ENCODE measurements around the gene MRPL37. TPM values are rescaled to one million over a fixed set of nuclear protein-coding genes. Genes with fewer than 3 reads are reported as not detected.

Gene MRPL37
- total RNA-seq, 1 donor from 2014 or later = 158 TPM

DNA sequence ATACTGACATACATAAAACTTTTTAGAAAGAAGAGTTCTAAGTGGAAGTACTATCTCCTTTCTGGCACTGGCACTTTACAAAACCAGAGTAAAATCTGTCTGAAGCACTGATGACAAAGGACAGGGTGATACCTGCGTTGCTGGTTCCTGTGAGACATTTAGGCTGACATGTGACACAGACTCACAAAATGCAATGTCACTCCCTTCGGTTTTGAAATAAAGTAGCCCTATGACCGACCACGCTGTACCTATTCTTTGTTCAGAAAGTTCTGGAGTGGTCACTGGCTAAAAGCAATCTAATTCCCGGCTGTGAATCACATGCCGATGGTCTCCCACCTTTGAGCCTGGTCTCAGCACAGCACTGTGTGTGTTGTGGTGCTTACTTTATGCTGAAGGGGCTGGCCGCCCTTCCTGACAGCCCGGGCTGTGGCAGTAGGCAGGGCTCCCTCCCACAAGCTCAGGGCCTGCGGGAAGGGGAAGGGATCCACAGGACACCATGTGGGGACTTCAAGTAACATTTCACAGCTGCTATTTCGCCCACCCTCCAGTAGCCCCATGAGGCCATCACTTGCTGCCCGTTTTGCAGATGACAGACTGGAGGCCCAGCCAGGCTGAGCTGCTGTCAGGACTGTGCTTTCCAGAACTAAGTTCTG, 48.0 kb downstream of the MRPL37 start:
- DNase-seq = no peak
- intact Hi-C loops (cut with micrococcal nuclease) = no loop called here
- Mint-ChIP-seq H3K4me3 (no peak overlapping the region), H3K4me1 (peaks cover 6% of the 10 kb centered on the region), H3K9me3 (no peaks in the 10 kb centered on the region), H3K27ac (no peak overlapping the region), H3K27me3 (no peaks in the 10 kb centered on the region), H3K36me3 (ENCODE audit: low read depth) (peaks cover 24% of the 10 kb centered on the region)

DNA sequence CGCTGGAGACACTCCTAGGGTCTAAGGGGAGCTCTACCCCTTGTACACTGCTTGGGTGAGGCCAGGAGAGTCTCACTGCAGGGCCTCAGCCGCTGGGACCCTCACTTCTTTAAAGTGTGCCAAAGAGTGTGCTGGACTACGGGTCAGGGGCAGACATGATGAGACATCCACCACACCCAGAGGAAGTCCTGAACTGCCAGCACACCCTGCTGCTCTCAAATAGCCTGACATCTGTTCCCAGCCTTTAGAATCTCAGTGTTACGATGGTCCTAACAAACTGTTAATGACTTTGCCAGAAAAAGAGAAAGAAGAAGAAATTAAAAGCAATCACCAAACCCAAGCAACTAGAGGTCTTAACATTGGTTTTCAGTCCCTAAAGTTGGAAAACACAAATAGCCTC, 49.0 kb downstream of the MRPL37 start:
- Mint-ChIP-seq H3K36me3 (ENCODE audit: low read depth) (peaks cover 19% of the 10 kb centered on the region), H3K4me3 (no peak overlapping the region), H3K27me3 (no peaks in the 10 kb centered on the region), H3K27ac (peak overlapping the region; percentile 45), H3K4me1 (peaks cover 6% of the 10 kb centered on the region), H3K9me3 (no peaks in the 10 kb centered on the region)
- DNase-seq = no peak
- intact Hi-C loops (cut with micrococcal nuclease) = no loop called here

DNA sequence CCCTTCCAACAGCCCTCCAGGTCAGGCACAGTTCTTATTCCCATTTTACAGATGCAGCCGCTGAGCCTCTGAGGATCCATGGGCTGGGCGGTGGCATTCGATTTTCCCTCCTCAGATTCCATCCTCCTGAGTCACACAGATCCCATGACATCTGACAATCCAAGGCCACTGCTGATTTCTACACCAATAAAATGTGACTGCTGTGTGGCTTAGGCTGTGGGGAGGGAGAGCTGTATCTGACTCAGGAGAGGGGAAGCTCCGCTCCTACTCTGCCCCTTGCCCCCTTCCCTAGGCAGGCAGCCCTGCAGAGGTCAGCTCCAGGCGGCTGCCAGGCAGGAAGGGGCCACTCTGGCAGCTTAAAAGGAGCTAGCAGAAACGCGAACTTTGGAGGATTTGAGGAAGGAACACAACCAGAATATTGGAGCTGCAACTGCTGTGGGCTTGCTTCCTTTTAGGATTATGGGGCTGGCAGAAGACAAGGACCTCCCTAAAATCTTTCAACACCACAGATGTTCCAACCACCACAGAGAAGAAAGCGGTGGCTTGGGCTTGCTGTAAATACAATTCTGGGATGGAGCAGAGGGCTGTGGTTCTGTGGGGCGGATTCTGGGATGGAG, 50.0 kb downstream of the MRPL37 start:
- no peak for DNase-seq
- H3K9me3 Mint-ChIP-seq = no peaks in the 10 kb centered on the region
- H3K4me3 Mint-ChIP-seq = no peak overlapping the region
- intact Hi-C loops (cut with micrococcal nuclease) = no loop called here
- H3K27ac Mint-ChIP-seq = peak overlapping the region; percentile 17
- peaks cover 6% of the 10 kb centered on the region for H3K4me1 Mint-ChIP-seq
- no peaks in the 10 kb centered on the region for H3K27me3 Mint-ChIP-seq
- peaks cover 14% of the 10 kb centered on the region for H3K36me3 Mint-ChIP-seq (ENCODE audit: low read depth)

DNA sequence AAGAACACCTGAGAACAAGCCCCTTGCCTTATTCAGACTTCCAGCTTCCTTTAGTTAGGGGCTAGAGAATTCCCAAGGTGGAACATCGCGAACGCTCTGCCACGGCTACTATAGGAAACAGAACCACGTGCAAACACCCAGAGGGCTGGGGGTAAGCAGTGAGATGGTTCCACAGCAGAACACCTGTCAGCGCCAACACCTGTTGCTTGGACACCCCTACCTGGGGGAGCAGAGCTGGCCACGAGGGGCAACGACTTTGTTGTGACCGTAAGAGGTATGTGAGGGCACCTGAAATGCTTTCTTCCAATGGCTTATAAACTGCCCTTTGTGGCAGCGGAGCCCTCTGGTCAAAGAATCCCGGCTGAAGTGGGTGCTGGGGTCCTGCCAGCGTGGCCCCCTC, 50.7 kb downstream of the MRPL37 start:
- H3K27ac Mint-ChIP-seq = no peak overlapping the region
- H3K27me3 Mint-ChIP-seq = no peaks in the 10 kb centered on the region
- no peak for DNase-seq
- H3K4me1 Mint-ChIP-seq = peaks cover 6% of the 10 kb centered on the region
- no peaks in the 10 kb centered on the region for H3K9me3 Mint-ChIP-seq
- intact Hi-C loops (cut with micrococcal nuclease) = no loop called here
- H3K36me3 Mint-ChIP-seq (ENCODE audit: low read depth) = peaks cover 14% of the 10 kb centered on the region
- no peak overlapping the region for H3K4me3 Mint-ChIP-seq

DNA sequence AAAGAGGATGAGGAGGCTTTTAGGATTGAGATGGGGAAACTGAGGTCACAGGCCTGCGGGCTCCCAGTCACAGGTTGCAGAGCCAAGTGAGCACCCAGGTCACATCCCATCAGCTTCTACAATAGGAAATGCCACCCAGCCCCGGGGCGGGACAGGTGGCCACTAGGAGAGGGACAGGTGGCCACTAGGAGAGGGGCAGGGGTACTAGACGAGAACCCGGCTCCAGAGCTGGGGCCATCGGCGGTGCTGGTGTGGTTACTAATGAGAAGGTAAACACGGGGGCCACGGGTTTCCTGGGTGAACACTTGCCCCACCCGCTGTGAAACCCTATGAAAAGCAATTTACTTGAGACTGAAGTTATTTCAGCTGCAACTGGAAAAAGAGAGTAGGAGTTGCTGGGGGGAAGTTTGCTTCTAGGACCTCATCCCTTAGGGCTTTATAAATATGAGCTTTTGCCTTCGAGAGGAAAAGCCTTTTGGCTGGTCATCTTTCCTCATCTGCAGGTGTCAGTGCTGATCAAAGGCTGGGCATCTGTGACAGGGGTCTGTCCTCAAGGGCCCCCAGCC, 52.5 kb downstream of the MRPL37 start:
- H3K27ac Mint-ChIP-seq = peak overlapping the region; percentile 56
- intact Hi-C loops (cut with micrococcal nuclease) = no loop called here
- H3K27me3 Mint-ChIP-seq = no peaks in the 10 kb centered on the region

DNA sequence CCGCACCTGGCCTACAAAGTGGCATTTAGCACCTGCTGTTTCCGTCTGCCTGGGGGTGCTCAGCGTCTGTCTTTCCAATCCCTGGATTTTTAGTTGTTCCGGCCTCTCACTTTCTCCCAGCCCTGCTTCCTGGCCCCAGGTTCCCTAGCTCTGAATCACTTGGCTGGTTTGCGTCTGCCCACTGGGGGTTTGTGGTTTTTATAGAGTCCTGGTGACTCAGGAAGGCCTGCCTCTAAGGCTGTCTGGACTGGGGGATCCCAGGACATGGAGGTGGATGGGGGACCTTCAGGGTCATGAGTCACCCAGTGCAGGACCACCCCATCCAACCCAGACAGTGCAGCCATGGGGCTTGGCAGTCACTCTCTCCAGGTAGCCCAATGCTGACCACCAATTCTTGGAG, 53.5 kb downstream of the MRPL37 start:
- Mint-ChIP-seq H3K27me3 (no peaks in the 10 kb centered on the region), H3K4me1 (peaks cover 10% of the 10 kb centered on the region), H3K27ac (no peak overlapping the region), H3K36me3 (ENCODE audit: low read depth) (peaks cover 24% of the 10 kb centered on the region), H3K9me3 (no peaks in the 10 kb centered on the region), H3K4me3 (no peak overlapping the region)
- intact Hi-C loops (cut with micrococcal nuclease) = no loop called here
- DNase-seq = no peak

More for the DNA sequence above, 52.5 kb downstream of the MRPL37 start:
- DNase-seq = no peak
- Mint-ChIP-seq H3K36me3 (ENCODE audit: low read depth) (peaks cover 20% of the 10 kb centered on the region), H3K4me1 (peaks cover 8% of the 10 kb centered on the region), H3K4me3 (no peak overlapping the region), H3K9me3 (no peaks in the 10 kb centered on the region)

DNA sequence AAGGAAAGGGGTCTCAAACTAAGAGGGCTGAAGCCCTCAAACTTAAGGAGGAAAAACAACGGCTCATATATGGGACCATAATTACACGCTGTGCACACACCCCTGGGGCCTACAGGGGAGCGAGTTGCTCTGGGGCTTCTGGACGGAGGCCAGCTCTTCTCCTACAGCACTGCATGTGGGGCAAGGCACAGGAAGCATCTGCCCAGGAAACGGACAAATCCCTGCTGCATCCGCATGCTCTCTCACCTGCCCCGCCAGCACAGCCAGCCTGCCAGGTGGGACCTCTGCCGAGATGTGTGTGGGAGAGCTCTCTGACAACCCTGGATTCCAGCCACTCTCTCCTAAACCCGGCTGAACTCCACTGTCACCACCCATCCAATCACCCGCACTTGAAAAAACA, 54.1 kb downstream of the MRPL37 start:
- peaks cover 10% of the 10 kb centered on the region for H3K4me1 Mint-ChIP-seq
- no peak for DNase-seq
- intact Hi-C loops (cut with micrococcal nuclease) = no loop called here
- no peak overlapping the region for H3K4me3 Mint-ChIP-seq
- H3K9me3 Mint-ChIP-seq = no peaks in the 10 kb centered on the region
- H3K27ac Mint-ChIP-seq = peak overlapping the region; percentile 29
- H3K36me3 Mint-ChIP-seq (ENCODE audit: low read depth) = peaks cover 22% of the 10 kb centered on the region
- H3K27me3 Mint-ChIP-seq = no peaks in the 10 kb centered on the region

DNA sequence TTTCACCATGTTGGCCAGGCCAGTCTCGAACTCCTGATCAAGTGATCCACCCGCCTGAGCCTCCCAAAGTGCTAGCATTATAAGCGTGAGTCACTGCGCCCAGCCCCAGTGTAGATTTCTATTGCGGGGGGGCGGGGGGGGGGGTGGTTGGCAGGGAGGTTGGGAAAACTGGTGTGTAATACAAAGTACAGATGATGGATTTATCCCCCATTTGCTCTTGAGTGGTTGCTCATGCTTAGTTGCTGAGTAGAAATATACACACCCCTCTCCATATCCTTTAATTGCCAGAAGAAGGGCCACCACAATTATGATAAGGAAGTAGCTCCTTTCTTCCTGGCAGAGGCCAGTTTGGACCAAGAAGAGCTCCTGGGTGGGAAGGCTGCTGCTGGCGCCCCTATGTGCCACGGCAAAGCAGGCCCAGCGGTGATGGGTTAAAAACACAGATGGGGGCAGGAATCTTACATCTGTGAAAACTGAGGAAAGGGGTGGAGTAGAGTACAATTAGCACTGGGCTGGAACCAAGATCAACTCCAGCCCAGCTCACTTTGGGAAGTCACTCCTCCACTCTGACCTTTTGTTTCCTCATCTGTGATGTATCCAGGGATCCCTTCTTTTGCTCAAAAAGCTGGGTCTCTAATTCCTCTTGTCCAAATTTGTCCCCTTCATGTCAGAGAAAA, 55.2 kb downstream of the MRPL37 start:
- Mint-ChIP-seq H3K9me3 (no peaks in the 10 kb centered on the region), H3K4me1 (peaks cover 10% of the 10 kb centered on the region), H3K27ac (no peak overlapping the region), H3K27me3 (no peaks in the 10 kb centered on the region), H3K36me3 (ENCODE audit: low read depth) (peaks cover 22% of the 10 kb centered on the region), H3K4me3 (no peak overlapping the region)
- no peak for DNase-seq
- intact Hi-C loops (cut with micrococcal nuclease) = no loop called here

DNA sequence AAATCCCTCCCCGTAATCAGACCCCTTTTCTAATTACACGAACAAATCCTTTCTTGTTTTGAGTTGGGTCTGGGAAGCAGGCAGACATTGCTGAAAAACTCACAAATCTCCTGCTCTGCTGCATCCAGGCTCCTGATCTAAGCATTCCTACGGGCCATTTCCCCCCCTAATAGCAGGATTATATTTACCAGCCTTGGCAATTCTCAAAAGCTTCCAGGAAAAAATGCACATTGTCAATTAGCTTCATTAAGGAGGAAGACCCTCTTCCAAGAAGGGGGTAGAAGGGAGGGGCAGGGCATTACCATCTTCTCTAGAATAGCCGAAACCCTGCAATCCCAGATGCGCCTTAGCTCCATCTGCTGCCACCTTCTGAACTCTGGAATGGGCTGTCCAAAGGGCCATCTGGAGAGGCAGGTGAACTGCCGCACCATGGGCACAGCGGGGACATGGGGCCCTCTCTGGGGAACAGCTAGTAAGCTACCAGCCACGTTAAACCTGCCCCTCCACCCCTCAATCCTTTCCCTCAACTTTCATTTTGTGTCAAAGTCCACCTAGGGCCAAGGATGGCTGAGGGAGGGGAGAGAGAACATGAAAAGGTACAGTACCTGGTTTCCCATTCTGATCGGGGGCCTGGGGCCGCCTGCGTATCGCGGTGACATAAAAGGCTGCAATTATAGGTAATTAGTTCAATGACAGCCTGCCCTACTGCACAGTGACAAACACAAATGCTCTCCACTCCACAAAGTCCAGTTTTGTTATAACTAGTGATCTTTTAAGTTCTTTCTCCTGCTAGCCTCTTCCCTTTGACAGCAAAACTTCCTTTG, 56.8 kb downstream of the MRPL37 start:
- intact Hi-C loops (cut with micrococcal nuclease) = no loop called here
- H3K27ac Mint-ChIP-seq = peak overlapping the region; percentile 55
- H3K27me3 Mint-ChIP-seq = no peaks in the 10 kb centered on the region
- H3K4me1 Mint-ChIP-seq = peaks cover 13% of the 10 kb centered on the region
- H3K36me3 Mint-ChIP-seq (ENCODE audit: low read depth) = peaks cover 19% of the 10 kb centered on the region
- H3K4me3 Mint-ChIP-seq = no peak overlapping the region
- no peak for DNase-seq
- H3K9me3 Mint-ChIP-seq = no peaks in the 10 kb centered on the region

DNA sequence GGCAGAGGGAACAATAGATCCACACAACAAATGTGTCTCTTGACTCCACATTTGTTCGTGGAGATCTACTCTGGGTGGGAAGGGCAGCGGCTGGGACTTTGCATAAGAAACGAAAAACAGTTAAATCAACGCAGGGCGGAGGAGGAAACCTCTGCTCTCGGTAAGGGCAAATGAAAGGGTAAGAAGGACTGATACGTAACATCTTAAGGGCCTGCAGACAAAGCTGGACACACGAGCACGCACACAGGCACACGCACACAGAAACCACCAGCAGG, 57.3 kb downstream of the MRPL37 start:
- Mint-ChIP-seq H3K27me3 (no peaks in the 10 kb centered on the region), H3K4me1 (peaks cover 13% of the 10 kb centered on the region), H3K9me3 (no peaks in the 10 kb centered on the region), H3K27ac (no peak overlapping the region), H3K36me3 (ENCODE audit: low read depth) (peaks cover 19% of the 10 kb centered on the region), H3K4me3 (no peak overlapping the region)
- no peak for DNase-seq
- intact Hi-C loops (cut with micrococcal nuclease) = no loop called here

DNA sequence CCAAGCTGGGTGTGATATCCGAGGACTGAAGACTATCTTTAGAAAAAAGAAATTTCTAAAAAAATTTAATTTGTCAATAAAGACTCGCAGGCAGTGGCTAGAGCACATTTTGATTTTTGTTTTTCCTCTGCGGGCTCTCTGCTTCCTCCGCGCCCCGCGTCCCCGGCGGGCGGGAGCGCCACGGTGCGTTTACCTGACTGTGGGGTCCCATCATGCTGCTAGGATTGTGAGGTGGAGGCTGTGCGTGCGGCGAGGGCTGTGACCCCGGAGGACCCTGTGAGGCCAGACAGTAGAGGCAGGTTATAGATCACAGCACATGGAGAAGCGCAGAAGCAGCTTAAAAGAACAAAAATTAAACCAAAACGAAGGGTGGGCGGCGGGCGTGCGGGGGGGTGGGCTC, 57.9 kb downstream of the MRPL37 start:
- Mint-ChIP-seq H3K36me3 (ENCODE audit: low read depth) (peaks cover 17% of the 10 kb centered on the region), H3K27me3 (no peaks in the 10 kb centered on the region), H3K27ac (no peak overlapping the region), H3K9me3 (no peaks in the 10 kb centered on the region), H3K4me3 (no peak overlapping the region), H3K4me1 (peaks cover 11% of the 10 kb centered on the region)
- no peak for DNase-seq
- intact Hi-C loops (cut with micrococcal nuclease) = no loop called here

DNA sequence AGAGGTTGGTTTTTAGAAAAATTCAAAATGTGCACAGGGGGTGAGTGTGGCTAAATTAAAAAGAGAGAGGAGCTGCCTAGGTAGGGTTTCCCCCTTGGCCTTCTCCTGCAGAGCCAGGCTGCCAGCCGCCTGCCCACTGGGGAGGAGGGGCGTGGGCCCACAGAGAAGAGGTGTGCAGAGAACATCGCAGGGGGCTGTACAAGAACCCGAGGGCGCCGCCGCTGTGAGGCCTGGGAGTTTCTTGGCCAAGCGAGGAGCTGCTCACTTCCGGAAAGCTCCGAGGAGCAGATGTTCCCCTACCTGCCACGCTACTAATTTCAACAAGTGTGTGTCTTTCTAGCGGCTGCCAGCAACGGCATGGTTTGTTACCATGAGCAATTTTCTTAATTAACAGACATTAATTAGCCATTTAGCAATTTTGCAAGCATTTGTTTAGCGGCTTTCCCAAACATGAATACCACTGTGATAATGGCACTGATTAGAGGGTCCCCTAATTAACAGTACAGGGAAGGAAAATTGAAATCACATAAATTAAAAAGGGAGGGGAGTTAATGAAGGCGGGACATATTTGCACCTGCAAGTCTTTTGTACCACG, 59.7 kb downstream of the MRPL37 start:
- intact Hi-C loops (cut with micrococcal nuclease) = no loop called here
- no peak for DNase-seq
- H3K27me3 Mint-ChIP-seq = no peaks in the 10 kb centered on the region

DNA sequence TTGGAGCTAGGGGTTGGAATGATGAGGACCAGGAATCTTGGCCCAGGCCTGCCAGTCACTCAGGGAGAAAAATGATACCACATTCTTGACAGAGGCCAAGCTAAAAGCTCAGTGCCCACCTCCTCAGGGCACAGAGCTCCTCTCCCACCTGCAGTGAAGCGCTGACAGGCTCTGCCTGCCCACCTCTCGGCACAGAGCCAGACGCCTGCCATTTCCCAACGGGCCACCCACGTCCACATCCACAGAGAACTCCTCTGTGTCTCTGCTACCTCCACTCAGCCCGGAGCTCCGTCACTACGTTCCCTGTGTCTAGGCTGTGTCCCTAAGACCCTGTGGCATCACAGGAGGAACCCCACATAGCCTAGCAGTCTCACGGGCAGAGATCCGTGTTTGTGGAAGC, 60.8 kb downstream of the MRPL37 start:
- DNase-seq = no peak
- no peaks in the 10 kb centered on the region for H3K27me3 Mint-ChIP-seq
- no peak overlapping the region for H3K27ac Mint-ChIP-seq
- intact Hi-C loops (cut with micrococcal nuclease) = no loop called here
- H3K4me1 Mint-ChIP-seq = peaks cover 21% of the 10 kb centered on the region
- peaks cover 14% of the 10 kb centered on the region for H3K36me3 Mint-ChIP-seq (ENCODE audit: low read depth)
- H3K4me3 Mint-ChIP-seq = no peak overlapping the region
- no peaks in the 10 kb centered on the region for H3K9me3 Mint-ChIP-seq

More for the DNA sequence above, 59.7 kb downstream of the MRPL37 start:
- no peaks in the 10 kb centered on the region for H3K9me3 Mint-ChIP-seq
- no peak overlapping the region for H3K4me3 Mint-ChIP-seq
- H3K4me1 Mint-ChIP-seq = peaks cover 18% of the 10 kb centered on the region
- H3K36me3 Mint-ChIP-seq (ENCODE audit: low read depth) = peaks cover 14% of the 10 kb centered on the region
- peak overlapping the region; percentile 8 for H3K27ac Mint-ChIP-seq

Measured in activated CD4-positive, alpha-beta T cell treated with anti-CD3 and anti-CD28 coated beads, Interleukin-2, amount 10 ng/mL, durations not matched to agents 24 days and 14 days (primary cell).